GM19372 (cell line): ENCODE results near the gene METAP1D.

ENCODE experiments used
- ATAC-seq: cut with Tn5 transposase; IDR thresholded peaks from one replicate; pipeline ENCODE4 v1.9.1; 2021; ENCODE audit warnings: mild to moderate bottlenecking, low read depth, moderate library complexity; ENCODE audit not compliant: unreplicated experiment

METAP1D gene

GRCh38 chr2:172090044-172090961, 90.5 kb downstream of the METAP1D start:
- no peak for ATAC-seq

GRCh38 chr2:172091000-172091641, 91.4 kb downstream of the METAP1D start:
- no peak for ATAC-seq

GRCh38 chr2:172091761-172092566, 92.2 kb downstream of the METAP1D start:
- ATAC-seq = no peak

DNA sequence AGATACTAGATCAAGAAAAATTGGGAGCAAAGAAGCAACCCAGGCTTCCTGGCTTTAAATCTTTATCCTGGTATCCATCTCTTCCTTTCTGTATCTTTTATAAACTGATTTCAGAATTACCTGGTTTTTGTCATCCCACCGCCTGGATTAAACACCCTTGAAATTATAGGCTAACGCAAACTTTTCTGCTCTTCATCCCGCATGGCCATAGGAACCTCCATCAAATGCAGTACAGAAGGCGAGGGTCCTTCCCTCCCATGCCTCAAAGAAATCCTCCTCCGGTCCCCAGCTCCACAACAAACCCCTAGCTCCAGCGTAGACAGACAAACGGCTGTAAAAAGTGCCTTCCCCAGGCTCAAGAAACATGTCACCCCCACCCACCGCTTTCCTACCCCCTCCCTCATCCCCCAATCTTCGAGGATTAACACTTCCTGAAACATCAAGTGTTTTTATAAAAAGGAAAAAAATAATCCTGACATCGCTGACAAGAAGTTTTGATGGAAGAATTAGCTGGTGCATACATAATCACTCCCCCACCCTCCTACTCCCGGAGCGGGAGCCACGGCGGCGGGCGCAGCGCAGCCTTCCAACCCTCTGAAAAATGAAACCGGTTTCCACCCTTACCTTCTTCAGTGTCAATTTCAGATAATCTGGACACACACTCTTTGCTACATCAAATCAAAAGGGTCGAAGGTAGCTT, 93.1 kb downstream of the METAP1D start:
- ATAC-seq = no peak

DNA sequence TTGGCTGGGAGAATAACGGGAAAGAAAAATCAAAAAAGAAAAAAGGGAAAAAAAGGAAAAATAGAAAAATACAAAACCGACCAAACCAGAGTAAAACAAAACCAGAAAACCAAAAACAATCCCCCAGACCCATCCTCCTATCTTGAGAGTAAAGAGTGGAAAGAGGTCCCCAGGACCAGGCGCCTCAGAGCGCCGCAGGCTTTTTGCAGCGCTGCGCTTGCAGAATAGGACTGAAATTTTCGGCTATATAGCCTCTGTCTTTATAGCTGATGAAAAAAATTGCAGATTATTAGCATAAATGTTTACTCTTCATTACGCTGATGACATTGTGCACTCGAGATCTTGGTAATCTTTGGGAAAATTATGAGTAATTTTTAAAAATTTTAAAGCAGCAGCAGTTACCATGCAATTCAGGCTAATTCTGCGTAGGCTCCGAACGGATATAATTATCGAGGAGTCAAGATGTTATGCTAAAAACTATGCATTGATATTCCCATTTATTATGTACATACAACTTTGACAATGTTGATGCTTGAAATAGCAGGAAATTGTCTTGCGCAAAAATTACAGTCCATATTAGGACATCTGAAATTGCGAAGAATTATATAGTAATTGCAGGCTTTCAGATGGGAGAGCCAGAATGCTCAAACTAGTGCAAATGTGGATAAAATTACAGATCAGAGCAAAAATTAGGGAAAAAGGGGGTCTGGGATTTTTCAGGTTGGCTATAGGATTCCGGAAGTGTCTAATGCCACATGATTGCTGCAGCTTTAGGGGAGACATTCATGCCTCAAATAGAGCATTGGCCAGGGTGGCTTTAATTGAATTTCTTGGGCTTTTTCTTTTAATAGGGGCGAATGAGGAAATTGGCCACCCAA, 93.9 kb downstream of the METAP1D start:
- ATAC-seq = no peak

DNA sequence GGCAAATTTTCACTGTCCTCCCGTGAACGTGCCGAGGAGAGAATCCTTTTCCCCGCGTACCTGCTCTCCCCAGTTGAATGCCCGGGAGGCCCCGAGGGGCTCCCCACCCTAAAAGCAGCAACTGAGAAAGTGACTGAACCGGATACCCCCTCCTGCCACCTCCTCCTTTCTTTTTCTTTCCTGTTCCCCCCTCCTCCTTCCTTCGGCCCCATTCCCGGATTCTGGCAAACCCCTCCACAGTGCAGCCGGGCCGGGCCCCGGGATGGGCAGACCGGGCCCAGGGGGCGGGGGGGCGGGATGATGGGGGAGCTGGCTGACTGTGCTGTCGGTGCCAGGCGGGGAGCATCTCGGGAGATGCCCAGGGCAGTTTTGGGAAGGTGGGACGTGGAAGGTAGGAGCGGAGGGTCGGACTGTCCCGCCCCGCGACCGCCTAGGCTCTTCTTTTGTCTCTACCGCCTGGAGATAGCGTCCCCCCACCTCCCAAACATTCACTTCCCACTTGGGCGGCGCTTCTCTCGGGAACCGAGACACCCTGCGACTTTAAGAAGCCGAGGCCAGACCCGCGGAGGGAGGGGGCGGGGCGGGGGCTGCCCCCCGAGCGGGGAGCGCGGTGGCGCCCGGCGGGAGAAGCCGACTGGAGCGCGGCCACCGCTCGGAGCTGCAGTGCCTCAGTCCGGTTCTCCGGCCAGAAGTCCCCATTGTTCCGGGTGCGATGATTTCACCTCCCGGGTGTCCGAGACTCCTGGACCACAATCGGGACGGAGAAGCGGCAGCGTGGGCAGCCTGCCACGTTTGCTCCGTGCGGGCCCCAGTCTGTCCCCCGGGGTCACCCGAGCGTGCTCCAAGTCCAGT, 94.8 kb downstream of the METAP1D start:
- ATAC-seq = no peak

- ATAC-seq = no peak
Observed at GRCh38 chr2:172095146-172095904, 95.6 kb downstream of the METAP1D start.

GRCh38 chr2:172095905-172096625, 96.3 kb downstream of the METAP1D start:
- ATAC-seq = no peak

DNA sequence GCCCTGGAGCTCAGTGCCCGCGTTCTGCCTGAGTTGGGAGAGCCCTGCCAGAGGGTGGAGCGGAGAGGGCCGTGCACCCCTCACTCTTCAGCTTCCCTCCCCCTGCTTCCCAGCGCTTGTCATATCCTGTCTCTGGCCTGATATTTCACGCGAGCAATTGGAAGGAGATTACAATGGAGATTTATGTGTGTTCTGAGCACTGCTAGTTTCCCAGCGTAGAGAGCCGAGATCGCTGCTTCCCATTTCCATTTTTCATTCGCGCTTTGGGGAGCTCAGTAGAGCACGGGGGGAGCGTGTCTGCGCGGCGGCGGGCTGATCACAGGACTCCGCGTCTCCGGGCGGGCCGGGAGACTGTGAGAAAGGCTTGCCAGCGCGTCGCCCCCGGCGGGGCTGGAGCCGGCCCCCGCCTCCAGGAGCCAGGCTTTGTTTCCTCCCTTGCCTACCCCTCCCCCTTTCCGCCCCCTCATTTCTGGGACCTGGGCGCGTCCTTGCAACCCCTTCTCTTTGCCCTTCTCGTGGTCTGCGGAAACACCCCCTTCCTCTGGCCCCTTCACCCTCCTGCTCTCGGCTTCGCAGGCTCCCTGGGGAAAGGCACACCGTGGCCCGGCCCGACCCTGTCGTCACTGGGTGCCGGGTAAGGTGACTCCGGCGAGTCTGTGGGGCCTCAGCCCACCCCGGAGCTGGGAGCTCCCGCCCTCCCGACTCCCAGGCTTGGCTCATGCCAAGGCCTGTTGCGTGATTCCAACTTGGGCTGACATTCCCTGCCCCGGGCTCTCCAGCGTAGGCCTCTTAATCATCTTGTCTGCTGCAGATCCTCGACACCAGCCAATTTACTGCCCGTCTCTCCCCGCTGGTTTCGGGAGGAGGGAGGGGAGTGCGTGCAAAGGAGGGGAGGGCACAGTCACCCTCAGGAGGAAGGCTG, 97.1 kb downstream of the METAP1D start:
- no peak for ATAC-seq

GRCh38 chr2:172097557-172098131, 97.9 kb downstream of the METAP1D start:
- no peak for ATAC-seq

DNA sequence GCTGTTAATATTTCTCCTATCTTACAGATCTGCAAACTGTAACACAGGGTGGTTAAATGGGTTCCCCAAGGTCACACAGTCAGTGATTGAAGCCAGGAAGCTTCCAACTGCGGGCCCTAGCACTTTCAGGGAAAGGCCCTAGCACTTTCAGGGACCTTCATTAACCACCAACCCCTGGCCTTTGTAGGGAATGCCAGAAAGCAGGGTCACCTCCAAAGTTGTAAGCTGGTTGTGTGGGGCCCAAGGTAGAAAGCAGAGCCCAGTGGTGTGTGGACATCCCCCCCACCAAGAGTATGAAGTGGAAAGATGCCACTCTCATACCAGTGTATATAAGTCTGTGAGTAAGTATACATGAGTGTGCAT, 98.5 kb downstream of the METAP1D start:
- ATAC-seq = no peak

GRCh38 chr2:172098650-172099471, 99.1 kb downstream of the METAP1D start:
- ATAC-seq = no peak

- ATAC-seq = no peak
Observed at GRCh38 chr2:172099472-172100079, 99.8 kb downstream of the METAP1D start.

DNA sequence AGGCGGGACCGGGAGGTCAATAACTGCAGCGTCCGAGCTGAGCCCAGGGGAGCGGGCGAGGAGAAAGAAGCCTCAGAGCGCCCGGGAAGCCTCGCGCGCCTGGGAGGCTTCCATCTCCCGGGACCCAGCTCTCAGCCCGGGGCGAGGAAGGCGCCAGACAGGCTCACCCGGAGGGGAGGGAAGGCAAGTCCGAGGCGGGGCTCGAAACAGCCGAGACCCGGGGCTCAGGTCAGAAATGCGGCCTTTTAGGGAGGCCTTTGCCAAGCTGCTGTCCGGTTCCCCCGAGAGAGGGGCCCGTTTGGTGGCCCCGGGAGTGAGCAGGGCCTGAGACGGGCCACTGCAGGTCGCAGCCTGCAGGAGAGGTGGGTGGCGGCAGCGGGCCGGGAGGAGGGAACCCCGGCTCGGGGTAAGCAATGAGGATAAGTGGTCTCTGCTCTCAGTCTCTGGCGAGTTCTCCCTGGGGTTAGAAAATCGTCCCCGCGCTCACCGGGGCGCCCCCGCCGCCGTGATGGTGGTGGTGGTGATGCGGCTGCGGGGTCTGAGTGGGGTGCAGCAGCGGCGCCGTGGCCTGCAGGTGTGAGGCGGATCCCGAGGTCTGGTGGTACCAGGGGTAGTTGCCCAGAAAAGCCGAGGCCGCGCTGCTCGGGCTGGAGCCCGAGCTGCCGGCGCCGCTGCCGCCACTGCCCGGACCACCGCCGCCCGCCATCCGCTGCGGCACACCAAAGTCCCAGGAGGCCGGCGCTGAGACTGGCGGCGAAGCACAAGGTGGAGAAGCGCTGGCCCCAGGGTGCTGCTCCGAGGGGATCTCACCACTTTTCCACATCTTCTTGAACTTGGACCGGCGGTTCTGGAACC, 100.6 kb downstream of the METAP1D start:
- no peak for ATAC-seq
